ENCODE data around the gene KRTAP2-2. TPM values are rescaled to one million over a fixed set of nuclear protein-coding genes. Genes with fewer than 3 reads are reported as not detected.
A peak's percentile ranks its signal among the peaks of the same experiment; 100 is the strongest.

The KRTAP2-2 gene
- total and polyA plus RNA-seq, 2 of the 8 experiments (the other 6 are each of a cell fraction or from before 2014, with no cell fraction given), result not detected

- no peak for FAIRE-seq
- Histone ChIP-seq H3K23ac (ENCODE audit: insufficient read length) (no peak overlapping the region), H3K27ac (ENCODE audit: low read depth, low read length) (no peak overlapping the region), H3K9ac (replicated peaks in 1 of 4; ENCODE audit: extremely low read depth in 1 of 4, low read depth in 3 of 4, low read length in 3 of 4) (no peak overlapping the region), H3K79me1 (ENCODE audit: low read depth, low read length) (no peaks in the 10 kb centered on the region), H4K8ac (ENCODE audit: extremely low read depth, insufficient read depth, low read length) (no peak overlapping the region), H4K91ac (replicated peaks; ENCODE audit: insufficient read length, low read length) (no peak overlapping the region), H3K56ac (replicated peaks; ENCODE audit: insufficient read length, low read depth, low read length) (no peak overlapping the region), H2BK5ac (ENCODE audit: low read depth, low read length) (no peak overlapping the region), H2AK5ac (ENCODE audit: low read depth, low read length) (no peak overlapping the region), H2AFZ (ENCODE audit: low read length) (0 out of 2 replicates have a peak overlapping the region, but pooled peaks have one; percentile 20), H3K4me1 (replicated peaks in 1 of 4; ENCODE audit: control insufficient read depth in 3 of 4, insufficient read depth in 4 of 4, low read length in 3 of 4) (no peaks in the 10 kb centered on the region), H3K4me3 (ENCODE audit: extremely low read depth in 1 of 4, insufficient read depth in 2 of 4, low read depth in 3 of 4, low read length in 4 of 4) (no peak overlapping the region), H2BK15ac (ENCODE audit: low read length) (no peak overlapping the region), H2BK20ac (ENCODE audit: low read length) (no peak overlapping the region), H3K4me2 (ENCODE audit: insufficient read depth in 1 of 2, low read depth in 2 of 2, low read length in 2 of 2) (no peak overlapping the region), H3K18ac (ENCODE audit: extremely low read depth, low read length) (no peak overlapping the region), H2BK12ac (ENCODE audit: low read depth, low read length) (no peak overlapping the region), H3K79me2 (ENCODE audit: control insufficient read depth in 1 of 2, insufficient read depth in 2 of 2, low read length in 2 of 2) (no peaks in the 10 kb centered on the region), H2BK120ac (replicated peaks; ENCODE audit: low read depth, low read length) (no peak overlapping the region), H3K9me3 (ENCODE audit: insufficient read depth in 2 of 2, low read depth in 1 of 2, low read length in 1 of 2) (no peaks in the 10 kb centered on the region), H4K20me1 (replicated peaks in 1 of 2; ENCODE audit: control insufficient read depth in 1 of 2, insufficient read depth in 2 of 2, low read length in 2 of 2) (no peaks in the 10 kb centered on the region), H3K23me2 (ENCODE audit: low read depth, low read length) (no peaks in the 10 kb centered on the region), H3K4ac (replicated peaks; ENCODE audit: insufficient read length, low read depth, low read length) (no peak overlapping the region), H3K36me3 (ENCODE audit: control insufficient read depth in 2 of 4, insufficient read depth in 4 of 4, low read length in 3 of 4) (no peaks in the 10 kb centered on the region), H4K5ac (ENCODE audit: insufficient read length, low read depth, low read length) (no peak overlapping the region), H3K14ac (ENCODE audit: insufficient read length) (no peak overlapping the region), H3K27me3 (replicated peaks in 1 of 4; ENCODE audit: control insufficient read depth in 3 of 4, extremely low read depth in 1 of 4, insufficient read depth in 3 of 4, low read length in 3 of 4) (no peaks in the 10 kb centered on the region; a peak in 1 of 7 replicates)
- WGBS, 2 experiments (ENCODE audit: extremely low coverage in 1 of 2, insufficient coverage in 1 of 2, insufficient read length in 1 of 2, insufficient replicate concordance in 2 of 2, low coverage in 1 of 2, low lambda C conversion rate in 2 of 2, missing lambda C conversion rate in 1 of 2), result 92% methylated on average over 13 of the region's 13 CpGs; no CpG with 5 or more reads in 1 of the 2 experiments
- ChIA-PET POLR2A (ENCODE audit: partially characterized antibody) (no interaction called here), CTCF (ENCODE audit: partially characterized antibody) (interaction anchor here (0.5 to 1.0 kb wide), 2 partner anchors 8 to 659 kb away, joined by 3 read pairs; no protein-coding TSS in a partner anchor)
- TF ChIP-seq CTBP2 (IDR thresholded peaks at IDR 0.05; ENCODE audit: borderline replicate concordance, insufficient read depth, insufficient read length, low read length), result no peak
- TF ChIP-seq ATF3 (IDR thresholded peaks at IDR 0.05; ENCODE audit: insufficient read depth, low read depth, low read length), result no peak
- TF ChIP-seq YY1 (IDR thresholded peaks at IDR 0.05; ENCODE audit: low read depth, low read length), result no peak
- TF ChIP-seq HDAC2 (IDR thresholded peaks at IDR 0.05; ENCODE audit: borderline replicate concordance in 1 of 2, low read depth in 2 of 2, low read length in 2 of 2), result no peak
- no peak for TF ChIP-seq CHD1 (IDR thresholded peaks at IDR 0.05; ENCODE audit: low read depth, low read length)
- TF ChIP-seq BCL11A (IDR thresholded peaks at IDR 0.05; ENCODE audit: low read depth in 2 of 2, low read length in 2 of 2), result no peak
- DNase-seq (ENCODE audit: low read depth in 1 of 2, low spot score in 2 of 2), result no peak
Measured at GRCh38 chr17:41016578-41017215, 38.3 kb downstream of the KRTAP2-2 start.

Measured in H1 (cell line).